HG03520 (cell line): ENCODE measurements around the gene SEZ6.

Source experiments
- ATAC-seq: cut with Tn5 transposase; IDR thresholded peaks from one replicate; pipeline ENCODE4 v1.9.1; 2021; ENCODE audit warnings: mild to moderate bottlenecking, moderate library complexity; ENCODE audit not compliant: unreplicated experiment

Gene SEZ6

GRCh38 chr17:28977659-28978355 is 28.0 kb downstream of the SEZ6 start:
- no peak for ATAC-seq

GRCh38 chr17:28975646-28976045 is 30.2 kb downstream of the SEZ6 start:
- no peak for ATAC-seq

GRCh38 chr17:28975031-28975430 is 30.8 kb downstream of the SEZ6 start:
- ATAC-seq = no peak

- ATAC-seq = no peak
These were observed 31.4 kb downstream of the SEZ6 start for GRCh38 chr17:28974451-28974850.

GRCh38 chr17:28973425-28973824 is 32.4 kb downstream of the SEZ6 start:
- ATAC-seq = no peak

GRCh38 chr17:28972437-28972836 is 33.4 kb downstream of the SEZ6 start:
- ATAC-seq = no peak

- ATAC-seq = no peak
These were observed 35.0 kb downstream of the SEZ6 start for GRCh38 chr17:28970879-28971278.

- no peak for ATAC-seq
These were observed 36.0 kb downstream of the SEZ6 start for GRCh38 chr17:28969706-28970393.

- no peak for ATAC-seq
These were observed 36.9 kb downstream of the SEZ6 start for GRCh38 chr17:28968914-28969295.

GRCh38 chr17:28968231-28968913 is 37.5 kb downstream of the SEZ6 start:
- no peak for ATAC-seq

- no peak for ATAC-seq
These were observed 38.4 kb downstream of the SEZ6 start for GRCh38 chr17:28967221-28968135.

GRCh38 chr17:28963841-28964240 is 42.0 kb downstream of the SEZ6 start:
- ATAC-seq = no peak

- no peak for ATAC-seq
These were observed 42.7 kb downstream of the SEZ6 start for GRCh38 chr17:28963055-28963611.

GRCh38 chr17:28961391-28961790 is 44.4 kb downstream of the SEZ6 start:
- ATAC-seq = no peak

GRCh38 chr17:28960256-28961061 is 45.4 kb downstream of the SEZ6 start:
- no peak for ATAC-seq

GRCh38 chr17:28959471-28959871 is 46.4 kb downstream of the SEZ6 start:
- ATAC-seq = no peak

- ATAC-seq = no peak
These were observed 46.9 kb downstream of the SEZ6 start for GRCh38 chr17:28958820-28959455.

- no peak for ATAC-seq
These were observed 47.9 kb downstream of the SEZ6 start for GRCh38 chr17:28957992-28958355.

- ATAC-seq = no peak
These were observed 48.4 kb downstream of the SEZ6 start for GRCh38 chr17:28957277-28957991.
